ENCODE measurements around the gene TMEM179B.
"Not testable (repeated sequence)": the region's sequence is repeated elsewhere in the genome, so short reads cannot be mapped to it uniquely, and the experiment has no call there.

TMEM179B gene

DNA sequence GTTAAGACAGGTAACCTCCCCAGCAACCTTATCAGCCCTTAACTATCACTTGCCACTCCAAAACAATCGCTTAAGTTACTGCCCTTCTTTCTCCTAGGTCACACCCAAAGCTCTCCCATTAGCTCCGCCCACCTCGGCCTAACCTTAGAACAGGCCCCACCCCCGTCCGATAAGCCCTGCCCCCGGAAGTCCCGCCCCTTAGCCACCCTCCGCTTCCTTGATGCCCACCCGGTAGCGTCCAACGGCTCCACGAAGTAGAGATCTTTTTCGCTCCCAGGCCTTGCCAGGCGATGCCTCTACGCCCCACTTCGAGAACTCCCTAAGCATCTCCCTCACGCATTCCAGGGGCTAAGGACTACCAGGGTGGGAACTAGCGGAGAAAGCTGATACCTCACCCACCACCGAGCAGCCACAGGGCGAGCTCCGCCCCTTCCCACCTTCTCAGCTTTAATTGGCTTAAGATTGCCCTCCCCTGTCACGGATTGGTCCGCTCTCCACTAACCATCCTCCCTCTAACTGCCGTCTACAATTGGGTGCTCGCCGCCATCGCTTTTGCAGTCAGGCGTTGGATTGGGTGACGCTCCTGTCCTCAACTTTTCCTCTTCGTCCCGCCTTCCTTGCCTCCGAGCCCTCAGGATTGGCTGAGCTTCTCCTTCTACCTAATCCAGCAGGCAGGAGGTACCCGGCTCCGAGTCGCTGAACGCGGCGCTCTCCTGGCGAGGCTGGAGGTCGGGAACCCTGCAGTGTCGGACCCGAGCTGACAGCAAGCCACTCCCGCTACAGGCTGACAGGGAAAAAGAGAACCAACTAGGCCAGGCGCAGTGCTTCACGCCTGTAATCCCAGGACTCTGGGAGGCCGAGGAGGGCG lies 33.2 kb upstream of the TMEM179B start, which contains the start of gene ZBTB3:
TSS of gene ZBTB3 (minus strand) at position 425 of the 868 bp plus-strand sequence. CDS start 496 bp downstream, outside the sequence.
- no peaks in the 10 kb centered on the region for H3K27me3 Mint-ChIP-seq (ENCODE audit: low read depth, poor library complexity)

DNA sequence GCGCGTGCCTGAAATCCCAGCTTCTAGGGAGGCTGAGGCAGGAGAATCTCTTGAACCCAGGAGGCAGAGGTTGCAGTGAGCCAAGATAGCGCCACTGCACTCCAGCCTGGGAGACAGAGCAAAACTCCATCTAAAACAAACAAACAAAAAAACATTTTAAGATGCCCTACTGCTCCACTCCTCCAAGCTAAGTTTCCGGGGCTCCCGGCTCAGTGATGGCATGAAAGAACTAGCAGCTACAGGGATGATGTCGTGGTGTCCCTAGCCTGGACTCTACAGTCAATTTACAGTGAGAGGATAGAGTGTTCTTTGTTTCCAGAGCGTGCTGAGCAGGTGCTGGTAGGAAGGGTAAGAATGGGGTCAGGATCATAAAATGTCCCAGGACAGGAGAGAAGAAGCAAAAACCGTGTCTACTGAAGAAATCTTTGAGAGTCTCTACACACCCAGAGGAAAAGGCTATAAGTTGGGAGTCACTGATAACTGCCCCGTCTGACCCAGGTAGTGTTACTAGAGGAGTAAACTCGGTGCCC lies 32.1 kb upstream of the TMEM179B start:
- Mint-ChIP-seq H3K27me3 (ENCODE audit: low read depth, poor library complexity) (no peaks in the 10 kb centered on the region), H3K9me3 (no peaks in the 10 kb centered on the region), H3K36me3 (ENCODE audit: low read depth) (peaks cover 4% of the 10 kb centered on the region), H3K4me3 (peak overlapping the region; percentile 12), H3K4me1 (peaks cover 22% of the 10 kb centered on the region), H3K27ac (peak overlapping the region; percentile 15)
- TF ChIP-seq, protein P1, sequence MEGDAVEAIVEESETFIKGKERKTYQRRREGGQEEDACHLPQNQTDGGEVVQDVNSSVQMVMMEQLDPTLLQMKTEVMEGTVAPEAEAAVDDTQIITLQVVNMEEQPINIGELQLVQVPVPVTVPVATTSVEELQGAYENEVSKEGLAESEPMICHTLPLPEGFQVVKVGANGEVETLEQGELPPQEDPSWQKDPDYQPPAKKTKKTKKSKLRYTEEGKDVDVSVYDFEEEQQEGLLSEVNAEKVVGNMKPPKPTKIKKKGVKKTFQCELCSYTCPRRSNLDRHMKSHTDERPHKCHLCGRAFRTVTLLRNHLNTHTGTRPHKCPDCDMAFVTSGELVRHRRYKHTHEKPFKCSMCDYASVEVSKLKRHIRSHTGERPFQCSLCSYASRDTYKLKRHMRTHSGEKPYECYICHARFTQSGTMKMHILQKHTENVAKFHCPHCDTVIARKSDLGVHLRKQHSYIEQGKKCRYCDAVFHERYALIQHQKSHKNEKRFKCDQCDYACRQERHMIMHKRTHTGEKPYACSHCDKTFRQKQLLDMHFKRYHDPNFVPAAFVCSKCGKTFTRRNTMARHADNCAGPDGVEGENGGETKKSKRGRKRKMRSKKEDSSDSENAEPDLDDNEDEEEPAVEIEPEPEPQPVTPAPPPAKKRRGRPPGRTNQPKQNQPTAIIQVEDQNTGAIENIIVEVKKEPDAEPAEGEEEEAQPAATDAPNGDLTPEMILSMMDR (IDR thresholded peaks at IDR 0.05), result no peak
- DNase-seq, result no peak

More for the DNA sequence above, 33.2 kb upstream of the TMEM179B start, which contains the start of gene ZBTB3:
- Mint-ChIP-seq H3K4me1 (peaks cover 28% of the 10 kb centered on the region), H3K4me3 (peak within 1 kb of the TSS; percentile 98), H3K36me3 (ENCODE audit: low read depth) (peaks cover 9% of the 10 kb centered on the region), H3K27ac (peak within 1 kb of the TSS; percentile 97), H3K9me3 (no peaks in the 10 kb centered on the region)
- TF ChIP-seq, protein P1 (IDR thresholded peaks at IDR 0.05), result no peak
- DNase-seq, result peak; percentile 94

DNA sequence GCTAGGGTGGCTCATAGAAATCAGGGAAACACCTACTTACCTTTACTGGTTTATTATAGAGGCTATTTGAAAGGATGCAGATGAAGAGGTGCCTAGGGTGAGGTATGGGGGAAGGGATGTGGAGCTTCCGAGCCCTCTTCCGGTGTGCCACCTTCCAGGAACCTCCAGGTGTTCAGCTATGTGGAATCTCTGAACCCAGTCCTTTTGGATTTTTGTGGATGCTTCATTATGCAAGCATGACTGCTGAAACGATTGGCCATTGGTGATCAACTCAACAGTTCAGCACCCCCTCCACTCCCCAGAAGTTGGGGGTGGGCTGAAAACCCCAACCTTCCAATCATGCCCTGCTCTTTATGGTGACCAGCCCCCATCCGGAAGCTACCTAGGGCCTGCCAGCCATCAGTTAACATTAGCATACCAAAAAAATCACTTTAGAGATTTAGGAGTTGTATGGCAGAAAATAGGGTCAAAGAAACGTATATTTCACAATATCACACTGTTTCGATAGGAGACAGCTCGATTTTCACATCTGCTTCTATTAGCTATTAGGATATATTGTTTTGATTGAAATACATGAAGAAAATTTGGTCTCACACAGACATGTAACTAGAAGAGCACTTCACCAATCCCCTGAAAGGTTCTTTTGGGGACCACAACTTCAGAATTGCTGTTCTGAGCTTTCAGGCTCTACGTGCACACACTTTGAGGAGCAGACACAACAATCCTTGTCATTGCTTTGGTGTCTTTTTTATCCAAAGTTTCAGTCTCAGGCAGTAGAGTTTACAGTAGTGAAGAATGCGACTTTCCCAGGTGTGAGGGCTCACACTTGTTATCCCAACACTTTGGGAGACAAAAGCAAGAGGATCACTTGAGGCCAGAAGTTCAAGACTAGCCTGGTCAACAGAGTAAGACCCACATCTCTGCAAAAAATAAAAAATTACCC lies 29.1 kb upstream of the TMEM179B start:
- H3K4me3 Mint-ChIP-seq, result no peak overlapping the region
- TF ChIP-seq, protein P1 (IDR thresholded peaks at IDR 0.05), result no peak
- H3K27ac Mint-ChIP-seq, result no peak overlapping the region
- no peaks in the 10 kb centered on the region for H3K27me3 Mint-ChIP-seq (ENCODE audit: low read depth, poor library complexity)
- no peak for DNase-seq
- no peaks in the 10 kb centered on the region for H3K9me3 Mint-ChIP-seq
- peaks cover 31% of the 10 kb centered on the region for H3K4me1 Mint-ChIP-seq
- peaks cover 5% of the 10 kb centered on the region for H3K36me3 Mint-ChIP-seq (ENCODE audit: low read depth)

DNA sequence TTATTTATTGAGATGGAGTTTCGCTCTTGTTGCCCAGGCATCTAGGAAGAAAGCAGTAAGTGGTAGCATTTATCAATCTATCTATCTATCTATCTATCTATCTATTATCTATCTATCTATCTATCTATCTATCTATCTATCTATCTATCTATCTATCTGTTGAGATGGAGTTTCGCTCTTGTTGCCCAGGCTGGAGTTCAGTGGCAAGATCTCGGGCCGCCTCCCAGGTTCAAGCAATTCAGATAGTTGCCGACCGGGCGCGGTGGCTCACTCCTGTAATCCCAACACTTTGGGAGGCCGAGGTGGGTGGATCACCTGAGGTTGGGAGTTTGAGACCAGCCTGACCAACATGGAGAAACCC lies 26.4 kb upstream of the TMEM179B start:
- H3K36me3 Mint-ChIP-seq (ENCODE audit: low read depth), result peaks cover 19% of the 10 kb centered on the region
- not testable (repeated sequence) for H3K9me3 Mint-ChIP-seq; DNase-seq; H3K27me3 Mint-ChIP-seq (ENCODE audit: low read depth, poor library complexity); H3K27ac Mint-ChIP-seq
- peaks cover 18% of the 10 kb centered on the region for H3K4me1 Mint-ChIP-seq
- peak overlapping the region; percentile 96 for H3K4me3 Mint-ChIP-seq

DNA sequence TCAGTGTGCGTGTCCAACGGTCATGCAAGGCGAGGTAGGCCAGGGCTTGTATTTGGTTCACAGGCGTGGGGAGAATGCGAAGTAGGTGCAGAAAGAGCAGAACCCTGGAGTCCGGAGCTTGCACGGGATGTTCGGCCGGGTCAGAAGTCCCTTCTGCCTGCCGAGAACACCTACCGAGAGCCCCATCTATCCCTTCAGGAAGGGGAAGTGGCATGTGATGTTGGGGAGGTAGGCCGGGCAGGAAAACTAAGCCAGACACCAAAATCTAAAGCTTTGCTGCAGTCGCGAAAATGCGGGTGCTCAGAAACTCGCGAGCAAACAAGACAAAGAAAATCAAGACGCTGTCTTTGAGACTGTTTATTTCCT lies 16.4 kb upstream of the TMEM179B start:
- peak; percentile 24 for DNase-seq
- TF ChIP-seq, protein P1 (IDR thresholded peaks at IDR 0.05), result no peak
- H3K9me3 Mint-ChIP-seq, result no peaks in the 10 kb centered on the region
- peaks cover 3% of the 10 kb centered on the region for H3K27me3 Mint-ChIP-seq (ENCODE audit: low read depth, poor library complexity)
- peak overlapping the region; percentile 99 for H3K27ac Mint-ChIP-seq
- peak overlapping the region; percentile 86 for H3K4me3 Mint-ChIP-seq
- peaks cover 31% of the 10 kb centered on the region for H3K4me1 Mint-ChIP-seq
- H3K36me3 Mint-ChIP-seq (ENCODE audit: low read depth), result peaks cover 19% of the 10 kb centered on the region

Measured in nephron progenitor cell (in vitro differentiated cells).